Stromal cell of bone marrow (primary cell): ENCODE results near the gene PXMP2.
A peak's percentile ranks its signal among the peaks of the same experiment; 100 is the strongest.
"Not testable (repeated sequence)": the region's sequence is repeated elsewhere in the genome, so short reads cannot be mapped to it uniquely, and the experiment has no call there.

Experiments
- DNase-seq: peaks from one replicate; pipeline ENCODE4 v3.0.0-alpha.2; 2012; ENCODE audit warnings: low read depth

PXMP2 gene

DNA sequence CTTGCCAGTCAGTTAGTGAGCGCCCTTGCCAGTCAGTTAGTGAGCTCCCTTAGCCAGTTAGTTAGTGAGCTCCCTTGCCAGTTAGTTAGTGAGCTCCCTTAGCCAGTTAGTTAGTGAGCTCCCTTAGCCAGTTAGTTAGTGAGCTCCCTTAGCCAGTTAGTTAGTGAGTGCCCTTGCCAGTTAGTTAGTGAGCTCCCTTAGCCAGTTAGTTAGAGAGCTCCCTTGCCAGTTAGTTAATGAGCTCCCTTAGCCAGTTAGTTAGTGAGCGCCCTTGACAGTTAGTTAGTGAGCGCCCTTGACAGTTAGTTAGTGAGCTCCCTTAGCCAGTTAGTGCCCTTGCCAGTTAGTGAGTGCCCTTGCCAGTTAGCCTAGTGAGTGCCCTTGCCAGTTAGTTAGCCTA lies 7.5 kb downstream of the PXMP2 start:
- not testable (repeated sequence) for DNase-seq

DNA sequence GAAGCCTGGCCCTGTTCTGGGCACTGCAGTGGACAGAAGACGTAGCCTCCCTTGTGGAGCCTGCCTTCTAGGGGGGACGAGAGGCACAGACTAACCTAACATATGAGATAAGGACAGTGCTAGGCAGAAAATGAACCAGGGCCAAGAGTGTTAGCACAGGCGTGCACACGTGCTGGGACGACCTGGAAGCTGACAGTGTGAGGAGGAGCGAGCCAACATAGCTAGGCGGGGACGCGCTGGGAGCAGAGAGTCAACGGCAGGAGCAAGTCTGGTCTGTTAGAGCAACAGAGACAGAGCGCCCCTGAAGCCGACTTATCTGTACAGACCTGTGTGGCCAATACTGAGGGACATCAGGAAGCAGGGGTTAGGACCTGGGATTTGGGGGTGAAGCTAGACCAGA lies 8.0 kb downstream of the PXMP2 start:
- no peak for DNase-seq

DNA sequence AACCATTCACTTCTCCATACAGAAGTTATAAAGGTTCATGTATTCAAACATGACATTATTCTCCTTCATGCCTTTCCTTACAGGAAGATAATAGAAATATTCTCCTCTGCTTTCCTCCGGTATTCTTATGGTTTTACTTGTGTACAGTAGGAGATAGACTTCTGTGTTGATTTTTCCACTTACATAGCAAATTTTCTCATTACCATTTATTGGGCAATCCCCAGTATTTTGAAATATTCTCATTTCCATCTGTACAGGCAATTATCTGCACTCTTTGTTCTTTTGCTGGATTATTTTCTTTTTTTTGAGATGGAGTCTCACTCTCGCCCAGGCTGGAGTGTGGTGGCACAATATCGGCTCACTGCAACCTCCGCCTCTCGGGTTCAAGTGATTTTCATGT lies 11.0 kb downstream of the PXMP2 start:
- DNase-seq: no peak

DNA sequence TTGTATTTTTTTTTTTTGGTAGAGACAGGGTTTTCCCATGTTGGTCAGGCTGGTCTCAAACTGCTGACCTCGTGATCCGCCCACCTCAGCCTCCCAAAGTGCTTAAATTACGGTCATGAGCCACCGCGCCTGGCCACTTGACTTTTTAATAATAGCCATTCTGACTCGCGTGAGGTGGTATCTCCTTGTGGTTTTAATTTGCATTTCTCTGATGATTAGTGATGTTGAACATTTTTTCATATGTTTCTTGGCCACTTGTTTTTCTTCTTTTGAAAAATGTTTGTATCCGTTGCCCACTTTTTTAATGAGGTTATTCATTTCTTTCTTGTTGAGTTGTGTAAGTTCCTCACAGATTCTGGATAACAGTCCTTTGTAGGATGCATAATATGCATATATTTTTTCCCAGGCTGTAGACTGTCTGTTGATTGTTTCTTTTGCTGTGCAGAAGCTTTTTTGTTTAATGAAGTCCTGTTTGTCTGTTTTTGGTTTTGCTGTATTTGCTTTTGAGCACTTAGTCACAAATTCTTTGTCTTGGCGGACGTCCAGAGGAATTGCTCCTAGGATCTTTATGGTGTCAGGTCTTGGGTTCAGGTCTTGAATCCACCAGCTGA lies 12.9 kb downstream of the PXMP2 start:
- no peak for DNase-seq

DNA sequence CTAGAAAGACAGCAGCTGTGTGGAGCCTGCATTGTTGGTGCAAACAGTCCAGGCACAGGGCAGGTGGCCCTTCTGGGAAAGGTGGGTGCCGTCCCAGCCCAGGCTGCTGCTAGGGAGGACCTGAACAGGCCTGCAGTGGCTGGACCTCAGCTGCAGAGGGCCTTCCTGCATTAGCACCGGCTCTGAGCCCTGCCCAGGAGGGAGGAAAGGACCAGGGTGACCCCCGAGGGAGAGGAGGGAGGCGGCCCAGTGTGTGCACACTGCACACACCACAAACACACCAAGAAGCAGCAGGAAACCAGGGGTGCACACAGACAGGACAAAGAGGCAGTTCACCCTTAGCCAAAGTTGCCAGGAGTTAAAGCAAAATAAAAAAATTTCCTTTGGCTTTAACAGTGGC lies 15.3 kb downstream of the PXMP2 start:
- DNase-seq: no peak

DNA sequence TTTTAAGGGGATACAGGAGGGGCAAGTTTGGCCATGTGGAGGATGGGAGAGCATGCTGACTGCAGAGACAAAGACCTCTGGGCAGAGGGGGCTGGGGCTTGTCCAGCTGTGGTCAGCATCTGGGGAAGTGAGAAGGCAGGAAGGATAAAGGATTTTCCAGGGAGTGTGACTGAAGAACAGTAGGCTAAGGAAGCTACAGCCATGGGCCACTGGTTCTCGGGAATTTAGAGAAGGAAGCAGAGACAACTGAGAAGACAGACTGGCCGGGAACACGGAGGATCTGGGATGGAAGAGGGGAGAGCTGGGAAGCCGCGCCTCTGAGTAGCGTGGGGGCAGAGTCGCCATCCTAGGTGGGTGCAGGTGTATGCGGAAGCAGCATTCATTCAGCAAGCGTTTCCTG lies 16.3 kb downstream of the PXMP2 start:
- no peak for DNase-seq

DNA sequence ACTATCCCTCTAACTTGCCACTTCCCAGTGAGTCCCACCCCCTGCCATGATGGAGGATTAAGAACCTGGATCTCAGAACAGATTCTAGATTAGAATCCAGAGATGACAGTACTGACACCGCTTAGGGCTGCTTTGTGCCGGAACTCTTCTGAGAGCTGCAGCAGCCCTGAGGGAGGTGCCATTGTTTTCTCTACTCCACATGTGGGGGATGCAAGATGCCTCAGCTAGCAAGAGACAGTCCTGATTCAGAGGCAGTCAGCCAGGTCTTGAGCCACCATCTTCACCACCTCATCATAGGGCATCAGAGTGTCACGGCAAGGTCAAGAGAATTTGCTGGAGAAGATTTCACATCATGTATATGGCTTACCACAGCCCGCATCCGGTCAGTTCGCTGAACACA lies 19.9 kb downstream of the PXMP2 start:
- no peak for DNase-seq

DNA sequence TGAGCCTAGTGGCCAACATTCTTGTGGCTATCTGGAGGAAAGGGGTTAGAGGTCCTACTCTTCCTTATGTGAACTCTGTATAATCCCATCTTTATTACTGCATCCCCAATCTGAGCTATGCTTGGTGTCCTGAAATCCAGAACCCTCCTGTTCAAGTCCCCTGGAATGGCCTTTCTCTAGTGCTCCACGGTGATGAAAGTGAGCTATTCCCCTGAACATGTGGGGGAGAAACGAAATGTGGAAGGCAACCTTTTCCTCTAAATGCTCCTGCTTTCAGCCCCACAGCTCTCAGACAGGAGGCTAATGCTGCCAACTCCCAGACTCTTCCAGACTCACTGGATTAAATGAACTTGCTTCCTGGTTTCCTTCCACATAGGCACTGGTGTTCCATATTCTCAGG lies 20.8 kb downstream of the PXMP2 start:
- no peak for DNase-seq

DNA sequence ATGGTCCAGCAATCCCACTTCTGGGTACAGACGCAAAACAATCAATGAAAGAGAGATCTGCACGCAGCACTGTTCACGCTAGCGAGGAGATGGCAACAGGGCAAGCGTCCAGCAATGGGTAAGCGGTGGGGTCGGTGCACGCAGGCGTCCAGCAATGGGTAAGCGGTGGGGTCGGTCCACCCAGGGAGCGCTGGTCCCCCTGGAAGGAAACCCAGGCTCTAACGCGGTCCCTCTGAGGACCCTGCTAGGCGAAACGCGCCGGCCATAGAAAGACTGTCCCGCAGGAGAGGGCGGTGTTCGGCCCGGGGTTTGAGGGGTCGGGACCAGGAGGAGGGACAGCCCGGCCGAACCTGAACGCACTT lies 22.6 kb downstream of the PXMP2 start:
- no peak for DNase-seq

DNA sequence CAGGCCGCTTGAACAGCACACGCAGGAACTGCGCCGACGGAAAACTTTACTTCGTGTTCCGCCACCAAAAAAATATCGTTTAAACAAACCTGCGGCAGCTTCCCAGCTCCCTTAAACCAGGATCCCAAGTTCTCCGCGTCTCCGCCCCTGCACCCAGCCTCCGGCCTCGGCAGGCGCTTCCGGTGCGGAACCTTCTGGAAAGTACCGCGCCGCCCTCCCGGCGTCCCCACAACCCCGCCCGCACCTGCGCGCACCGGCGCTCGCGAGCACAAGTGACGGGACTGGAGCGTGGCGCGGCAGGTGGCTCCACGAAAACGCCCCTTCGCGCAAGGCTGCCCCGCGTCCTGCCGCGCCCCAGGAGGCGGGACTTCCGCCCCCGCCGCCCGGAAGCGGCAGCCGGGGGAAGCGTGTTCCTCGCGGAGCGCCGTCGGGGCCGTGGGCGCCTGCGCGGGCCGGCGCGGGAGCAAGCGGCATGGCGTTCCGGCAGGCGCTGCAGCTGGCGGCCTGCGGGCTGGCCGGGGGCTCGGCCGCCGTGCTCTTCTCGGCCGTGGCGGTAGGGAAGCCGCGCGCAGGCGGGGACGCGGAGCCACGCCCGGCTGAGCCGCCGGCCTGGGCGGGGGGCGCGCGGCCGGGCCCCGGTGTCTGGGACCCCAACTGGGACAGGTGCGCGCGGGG lies 23.2 kb downstream of the PXMP2 start, which contains the start of gene PGAM5:
PGAM5 (plus strand) TSS at position 438 of the 675 bp plus-strand sequence; CDS start at position 473, 35 bp downstream.
- peak; percentile 61 for DNase-seq

DNA sequence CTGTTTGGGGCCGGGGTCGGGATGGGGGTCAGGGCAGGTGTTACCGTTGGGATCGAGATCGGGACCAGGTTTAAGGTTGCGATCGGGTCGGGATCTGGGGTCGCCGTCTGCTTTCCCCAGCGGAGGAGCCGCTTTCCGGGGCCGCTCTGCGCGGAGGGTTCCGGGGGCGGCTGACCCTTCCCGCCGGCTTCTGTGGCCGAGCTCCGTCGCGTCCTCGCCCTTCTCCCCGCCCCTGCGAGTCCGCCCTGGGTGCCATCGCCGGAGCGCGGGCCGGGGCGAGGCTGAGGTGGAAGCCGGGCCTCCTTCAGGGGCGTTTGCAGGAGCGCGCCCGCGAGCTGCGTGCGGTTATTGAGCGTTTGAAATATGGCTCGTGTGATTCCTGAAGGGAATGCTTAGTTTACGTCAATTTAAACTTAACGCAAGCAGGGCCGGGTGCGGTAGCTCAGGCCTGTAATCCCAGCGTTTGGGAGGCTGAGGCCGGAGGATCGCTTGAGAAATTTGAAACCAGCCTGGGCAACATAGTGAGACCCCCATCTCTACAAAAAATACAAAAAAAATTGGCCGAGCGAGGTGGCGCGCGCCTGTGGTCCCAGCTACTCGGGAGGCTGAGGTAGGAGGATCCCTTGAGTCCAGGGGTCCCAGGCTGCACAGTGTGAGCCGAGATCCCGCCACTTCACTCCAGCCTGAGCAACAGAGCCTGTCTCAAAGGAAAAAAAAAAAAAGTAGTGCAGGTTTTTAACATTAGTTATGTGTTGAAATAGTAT lies 23.9 kb downstream of the PXMP2 start:
- DNase-seq: no peak

DNA sequence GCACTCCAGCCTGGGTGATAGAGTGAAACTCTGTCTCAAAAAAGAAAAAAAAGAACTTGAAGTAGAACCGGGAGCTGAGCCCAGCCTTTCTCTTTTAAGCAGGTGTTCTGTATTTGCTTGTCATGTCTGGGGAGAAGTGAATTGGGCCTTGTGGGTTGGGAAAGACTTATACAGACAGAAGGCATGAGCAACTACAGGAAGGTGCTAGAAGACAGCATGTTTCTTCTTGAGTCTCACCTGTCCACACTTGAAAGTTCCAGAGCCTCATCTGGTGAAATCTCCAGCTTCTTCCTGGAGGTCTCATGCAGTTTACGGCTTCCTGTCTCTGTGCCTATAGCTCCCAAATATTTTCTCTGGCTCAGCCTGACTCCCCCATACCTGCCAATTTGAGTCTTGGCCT lies 25.7 kb downstream of the PXMP2 start:
- no peak for DNase-seq

DNA sequence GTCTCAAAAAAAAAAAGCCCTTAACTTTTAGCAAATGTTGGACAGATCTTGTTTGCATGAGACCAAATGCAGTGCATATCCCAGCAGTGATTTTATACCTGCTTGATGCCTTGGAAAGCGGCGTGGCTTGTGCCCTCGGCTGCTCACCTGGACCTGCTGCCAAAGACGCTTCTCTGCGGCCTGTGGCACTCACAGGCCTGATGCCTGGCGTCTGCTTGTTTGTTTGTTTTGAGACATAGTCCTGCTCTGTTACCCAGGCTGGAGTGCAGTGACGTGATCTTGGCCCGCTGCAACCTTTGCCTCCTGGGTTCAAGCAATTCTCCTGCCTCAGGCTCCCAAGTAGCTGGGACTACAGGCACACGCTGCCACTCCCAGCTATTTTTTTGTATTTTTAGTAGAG lies 28.5 kb downstream of the PXMP2 start:
- DNase-seq: no peak

DNA sequence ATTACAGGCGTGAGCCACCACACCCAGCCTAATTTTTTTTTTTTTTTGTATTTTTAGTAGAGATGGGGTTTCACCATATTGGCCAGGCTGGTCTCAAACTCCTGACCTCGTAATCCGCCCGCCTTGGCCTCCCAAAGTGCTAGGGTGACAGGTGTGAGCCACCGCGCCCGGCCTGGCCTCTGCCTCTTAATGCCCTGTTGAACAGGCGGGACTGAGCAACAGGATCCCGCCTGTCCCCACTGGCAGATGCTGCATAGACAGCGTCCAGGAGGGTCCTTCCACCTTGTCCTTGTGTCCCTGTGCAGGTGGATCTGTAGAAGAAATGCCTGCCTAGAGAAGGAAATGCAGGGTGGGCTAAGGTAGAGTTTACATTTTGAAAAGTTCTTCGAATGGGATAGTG lies 29.0 kb downstream of the PXMP2 start:
- no peak for DNase-seq

DNA sequence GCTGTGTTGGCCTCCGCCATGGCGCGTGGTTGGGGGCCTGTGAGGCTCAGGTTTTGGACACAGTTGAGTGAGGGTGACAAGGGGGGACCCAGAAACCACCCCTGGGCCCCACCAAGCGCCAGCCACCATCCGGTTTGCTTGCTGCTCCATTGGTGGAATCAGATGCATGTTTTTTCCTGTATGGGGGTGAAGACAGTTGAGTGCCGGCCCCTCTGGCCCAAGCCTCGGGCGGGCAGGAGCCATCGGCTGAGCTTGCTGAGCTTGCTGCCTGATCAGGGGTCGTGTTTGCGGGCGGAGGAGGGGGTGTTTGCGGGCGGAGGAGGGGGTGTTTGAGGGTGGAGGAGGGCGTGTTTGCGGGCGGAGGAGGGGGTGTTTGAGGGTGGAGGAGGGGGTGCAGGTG lies 29.6 kb downstream of the PXMP2 start:
- no peak for DNase-seq

DNA sequence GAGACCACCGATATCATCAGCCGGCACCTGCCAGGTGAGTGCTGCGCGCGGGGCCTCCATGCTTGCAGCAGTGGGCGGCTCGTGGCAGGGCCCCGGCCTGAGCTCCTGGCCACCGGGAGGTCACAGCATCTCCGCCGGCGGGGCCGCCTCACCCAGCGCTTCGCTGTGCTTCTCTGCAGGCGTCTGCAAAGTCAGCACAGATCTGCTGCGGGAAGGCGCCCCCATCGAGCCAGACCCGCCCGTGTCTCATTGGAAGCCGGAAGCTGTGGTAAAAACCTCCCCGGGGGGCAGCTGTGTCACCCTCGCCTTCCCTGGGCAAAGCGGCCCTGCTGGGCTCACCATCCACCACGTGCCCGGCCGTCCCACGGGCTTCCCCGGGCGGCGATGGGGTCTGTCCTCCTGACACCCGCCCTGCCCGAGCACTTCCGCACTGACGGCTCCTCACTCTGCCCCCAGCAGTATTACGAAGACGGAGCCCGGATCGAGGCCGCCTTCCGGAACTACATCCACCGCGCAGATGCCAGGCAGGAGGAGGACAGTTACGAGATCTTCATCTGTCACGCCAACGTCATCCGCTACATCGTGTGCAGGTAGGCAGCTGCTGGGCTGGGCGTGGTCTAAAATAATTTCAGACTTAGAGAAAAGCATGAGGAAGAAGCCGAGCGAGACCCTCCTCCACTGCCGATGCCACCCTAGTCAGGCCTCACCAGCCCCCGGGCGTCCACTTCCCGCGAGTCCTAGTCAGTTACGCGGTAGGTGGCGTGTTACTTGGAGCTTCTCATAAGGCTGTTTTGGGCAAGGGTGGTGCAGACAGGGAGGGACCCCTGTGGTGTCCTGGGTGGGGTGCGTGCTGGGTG lies 30.4 kb downstream of the PXMP2 start:
- DNase-seq: no peak

DNA sequence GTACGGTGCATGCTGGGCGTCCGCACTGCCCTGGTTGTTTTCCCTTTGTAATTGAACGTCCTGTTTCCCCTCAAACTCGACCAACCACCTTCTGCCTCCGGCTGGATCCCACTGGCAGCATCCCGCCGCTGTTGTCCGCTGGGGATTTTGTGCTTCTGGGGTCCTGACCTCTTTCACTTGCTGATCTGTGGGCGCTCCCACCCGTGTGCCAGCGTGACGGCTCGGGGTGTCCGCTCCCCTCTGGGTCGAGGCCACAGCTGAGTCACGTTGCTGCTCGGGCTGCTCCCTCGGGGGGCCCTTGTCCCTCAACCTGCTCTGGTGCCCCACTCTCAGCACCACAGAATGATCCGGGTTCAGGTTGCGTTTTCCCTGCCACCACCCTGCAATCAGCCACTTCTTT lies 31.3 kb downstream of the PXMP2 start:
- DNase-seq: no peak

DNA sequence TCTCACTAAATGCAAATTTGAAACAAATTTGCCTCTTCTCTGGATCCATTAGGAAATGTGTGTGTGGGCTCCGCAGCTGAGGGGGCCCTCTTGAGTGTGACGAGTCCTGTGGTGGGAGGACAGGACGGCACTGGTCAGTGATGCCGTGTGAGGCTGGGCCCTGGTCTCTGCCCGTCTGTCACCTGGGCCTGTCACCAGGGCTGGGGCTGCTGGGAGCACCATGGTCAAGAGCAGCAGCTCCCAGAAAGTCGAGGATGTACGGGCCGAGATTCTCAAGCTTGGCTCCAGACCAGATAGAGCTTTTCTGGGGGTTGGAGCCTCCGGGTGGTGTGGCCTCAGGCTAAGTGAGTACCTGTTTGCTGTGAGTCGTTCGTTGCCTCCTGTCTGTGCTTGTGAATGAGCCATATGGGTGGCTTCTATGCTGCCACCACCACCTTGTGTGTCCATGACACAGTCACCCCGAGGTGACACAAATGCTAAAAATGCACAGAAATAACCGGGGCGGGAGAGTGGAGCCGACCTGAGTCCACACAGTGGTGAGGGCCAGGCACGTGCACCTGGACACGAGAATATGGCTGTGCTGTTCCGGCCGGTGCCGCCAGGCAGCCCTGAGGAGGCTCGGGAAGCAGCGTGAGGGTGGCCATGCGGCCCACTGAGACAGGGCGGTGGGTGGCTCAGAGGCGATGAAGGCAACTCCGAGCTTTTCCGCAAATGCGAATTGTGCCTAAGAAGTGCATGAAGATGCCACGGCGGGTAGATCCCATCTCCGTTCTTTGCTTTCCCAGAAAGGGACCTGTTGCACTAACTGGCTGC lies 32.0 kb downstream of the PXMP2 start:
- DNase-seq: no peak

DNA sequence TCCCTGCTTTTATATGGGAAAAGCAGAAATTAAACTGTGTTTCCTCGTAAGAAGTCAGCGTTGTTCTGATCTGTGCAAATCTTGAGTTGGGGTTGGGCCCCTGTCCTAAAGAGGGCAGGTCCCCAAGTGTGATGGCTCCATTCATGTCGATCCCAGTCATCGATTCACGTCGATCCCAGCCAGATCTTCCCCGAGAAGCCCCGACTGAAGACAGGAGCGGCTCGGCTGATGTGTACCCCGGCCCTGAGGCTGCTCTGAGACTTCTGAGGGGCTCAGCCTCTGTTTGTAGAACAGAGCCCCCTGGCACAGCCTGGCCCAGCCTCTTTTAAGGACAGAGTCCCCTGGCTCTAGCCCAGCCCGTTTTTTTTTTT lies 32.6 kb downstream of the PXMP2 start:
- DNase-seq: no peak

DNA sequence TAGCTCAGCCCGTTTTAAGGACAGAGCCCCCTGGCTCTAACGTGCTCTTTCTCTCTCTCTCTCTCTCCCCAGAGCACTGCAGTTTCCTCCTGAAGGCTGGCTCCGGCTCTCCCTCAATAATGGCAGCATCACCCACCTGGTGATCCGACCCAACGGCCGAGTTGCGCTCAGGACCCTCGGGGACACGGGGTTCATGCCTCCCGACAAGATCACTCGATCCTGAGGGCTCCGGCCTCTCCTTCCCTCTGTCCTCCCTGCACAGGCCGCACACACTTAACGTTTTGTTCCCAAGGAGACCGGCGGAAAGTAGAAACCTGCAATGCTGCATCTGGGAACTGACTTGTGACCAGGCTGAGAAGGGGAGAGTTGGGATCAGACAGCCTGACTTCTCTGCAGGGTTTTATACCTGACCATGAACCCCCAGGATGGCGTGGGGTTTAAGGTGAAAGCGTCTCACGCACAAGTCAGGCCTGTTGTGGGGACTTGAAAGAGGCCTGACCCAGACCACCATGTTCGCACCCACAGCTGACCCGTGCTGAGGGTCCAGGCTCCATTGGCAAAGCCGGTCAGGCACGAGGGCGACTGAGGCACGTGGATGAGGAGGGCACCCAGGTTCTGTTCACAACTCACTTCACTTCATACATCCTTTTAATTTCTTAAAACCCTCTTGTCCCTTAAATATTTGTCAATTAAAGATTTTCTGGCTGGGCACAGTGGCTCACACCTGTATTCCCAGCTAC lies 33.4 kb downstream of the PXMP2 start:
- no peak for DNase-seq
